HCT116 (cell line): ENCODE measurements around the gene LRRC43. TPM values are rescaled to one million over a fixed set of nuclear protein-coding genes. Genes with fewer than 3 reads are reported as not detected.

Experiments
- ATAC-seq: fragments of 200-7000 bp; cut with Tn5 transposase; 2 replicates; pipeline ENCODE4 v1.9.1; 2020; ENCODE audit warnings: mild to moderate bottlenecking, moderate library complexity
- BruUV-seq: library from RNA; stranded (reverse); fragments of 400-500 nt; replicated peaks from 2 replicates; lab custom pipeline; 2021; lab: Mats Ljungman, UMichigan
- CTCF ChIA-PET: fragments of 300-600 bp; sonication (Branson Sonifier 250); formaldehyde crosslinking; loops from one replicate; lab custom pipeline; 2021; ENCODE audit warnings: antibody characterized with exemption; lab: Charles Lee
- POLR2A ChIA-PET: fragments of 300-600, 350-600 bp; sonication (Branson Sonifier 250); formaldehyde crosslinking; loops from one replicate; lab custom pipeline; 2021; ENCODE audit warnings: antibody characterized with exemption; lab: Charles Lee
- RAD21 ChIA-PET, 2 experiments: fragments of 300-600 bp; sonication (Branson Sonifier 250); formaldehyde crosslinking; loops; one replicate each; lab custom pipeline; 2023; ENCODE audit warnings: low total read pairs in 2 of 2; ENCODE audit not compliant: uncharacterized antibody in 2 of 2, unreplicated experiment in 2 of 2, low non-redundant PET in 1 of 2; lab: Charles Lee
- DNase-seq: peaks from one replicate; pipeline ENCODE4 v3.0.0-alpha.2; 2010; ENCODE audit warnings: low read depth, low spot score
- H2AFZ ChIP-seq: fragments of 200-600 bp; shearing (Covaris generic), sonication (generic); 2 replicates; pipeline ENCODE4 v1.6.1; 2017; ENCODE audit warnings: low read depth, mixed run types, mixed read lengths, antibody characterized with exemption, low read length; ENCODE audit not compliant: poor library complexity, severe bottlenecking
- H3K27ac ChIP-seq: 2 replicates; pipeline ENCODE4 v1.5.1; 2012; ENCODE audit warnings: low read depth, low read length
- H3K27me3 ChIP-seq: fragments of 200-600 bp; sonication (generic); 2 replicates; pipeline ENCODE4 v1.6.1; 2016; ENCODE audit warnings: mixed run types, low read length, mixed read lengths; ENCODE audit not compliant: insufficient read depth
- H3K36me3 ChIP-seq, 2 experiments: fragments of 200-500 bp in 1 of 2; fragments of 200-600 bp in 1 of 2; sonication (Bioruptor generic) in 1 of 2; sonication (generic) in 1 of 2; 2 replicates each; pipeline versions ENCODE4 v1.5.1 to v1.6.1; 2014 to 2016; ENCODE audit warnings: low read length in 2 of 2, inconsistent platforms in 1 of 2, mixed read lengths in 1 of 2, mixed run types in 1 of 2; ENCODE audit not compliant: insufficient read depth in 2 of 2, control insufficient read depth in 1 of 2
- H3K4me1 ChIP-seq, 2 experiments: fragments of 200-600 bp in 1 of 2; sonication (generic) in 1 of 2; 2 replicates each; pipeline versions ENCODE4 v1.5.1 to v1.6.1; 2012 to 2017; ENCODE audit warnings: low read length in 2 of 2, inconsistent platforms in 1 of 2, mild to moderate bottlenecking in 1 of 2, mixed read lengths in 1 of 2, mixed run types in 1 of 2, moderate library complexity in 1 of 2; ENCODE audit not compliant: insufficient read depth in 2 of 2, control insufficient read depth in 1 of 2
- H3K4me2 ChIP-seq: fragments of 200-600 bp; sonication (generic); 2 replicates; pipeline ENCODE4 v1.6.1; 2017; ENCODE audit warnings: mixed run types, low read length, mixed read lengths
- H3K4me3 ChIP-seq, 2 experiments: fragments of 200-600 bp in 1 of 2; sonication (generic) in 1 of 2; replicated peaks in 1 of 2; 2 replicates each; pipeline ENCODE4 v1.5.1; 2011 to 2016; ENCODE audit warnings: low read length in 2 of 2, control low read depth in 1 of 2, low read depth in 1 of 2, mild to moderate bottlenecking in 1 of 2, mixed read lengths in 1 of 2, mixed run types in 1 of 2
- H3K79me2 ChIP-seq: fragments of 200-600 bp; sonication (generic); 2 replicates; pipeline ENCODE4 v1.6.1; 2017; ENCODE audit warnings: mild to moderate bottlenecking, mixed run types, low read length, moderate library complexity, mixed read lengths; ENCODE audit not compliant: insufficient read depth
- H3K9ac ChIP-seq: fragments of 200-600 bp; sonication (generic); 2 replicates; pipeline ENCODE4 v1.6.1; 2016; ENCODE audit warnings: low read length, mixed read lengths
- H3K9me2 ChIP-seq: fragments of 200-600 bp; sonication (generic), shearing (Covaris generic); 2 replicates; pipeline ENCODE4 v1.6.1; 2017; ENCODE audit warnings: mixed run types, mild to moderate bottlenecking, moderate library complexity; ENCODE audit not compliant: insufficient read depth
- H3K9me3 ChIP-seq, 2 experiments: fragments of 200-500 bp in 1 of 2; fragments of 200-600 bp in 1 of 2; sonication (Bioruptor generic) in 1 of 2; sonication (generic) in 1 of 2; 2 replicates each; pipeline ENCODE4 v1.6.1; 2014 to 2017; ENCODE audit warnings: low read length in 2 of 2, mixed read lengths in 2 of 2, inconsistent platforms in 1 of 2, low read depth in 1 of 2, mild to moderate bottlenecking in 1 of 2, mixed run types in 1 of 2, moderate library complexity in 1 of 2; ENCODE audit not compliant: control insufficient read depth in 1 of 2, insufficient read depth in 1 of 2
- H4K20me1 ChIP-seq: fragments of 200-600 bp; sonication (generic), shearing (Covaris generic); 2 replicates; pipeline ENCODE4 v1.6.1; 2017; ENCODE audit warnings: mixed run types, mild to moderate bottlenecking, moderate library complexity; ENCODE audit not compliant: insufficient read depth
- CBX3 ChIP-seq: IDR thresholded peaks from 2 replicates; pipeline ENCODE4 v1.6.1; 2012; ENCODE audit warnings: low read depth
- POLR2AphosphoS5 ChIP-seq: IDR thresholded peaks from 2 replicates; pipeline ENCODE4 v1.6.1; 2011; ENCODE audit warnings: mild to moderate bottlenecking, low read depth, low read length, moderate library complexity
- SIN3A ChIP-seq: IDR thresholded peaks from 2 replicates; pipeline ENCODE4 v1.6.1; 2012; ENCODE audit warnings: low read depth
- SP1 ChIP-seq: IDR thresholded peaks from 2 replicates; pipeline ENCODE4 v1.6.1; 2012; ENCODE audit warnings: low read depth
- SRF ChIP-seq: IDR thresholded peaks from 2 replicates; pipeline ENCODE4 v1.6.1; 2012; ENCODE audit warnings: low read depth
- YY1 ChIP-seq: IDR thresholded peaks from 2 replicates; pipeline ENCODE4 v1.6.1; 2011; ENCODE audit warnings: low read length, low read depth, moderate library complexity, mild to moderate bottlenecking; ENCODE audit not compliant: insufficient replicate concordance; ENCODE audit errors: extremely low read depth
- ZFX ChIP-seq: fragments of 450-650 bp; IDR thresholded peaks from 2 replicates; pipeline ENCODE4 v1.6.1; 2017
- ZNF274 ChIP-seq: fragments of 200-500 bp; sonication (Bioruptor generic); IDR thresholded peaks from 2 replicates; pipeline ENCODE4 v1.6.1; 2014; ENCODE audit warnings: mild to moderate bottlenecking, low read depth, low read length, inconsistent platforms
- intact Hi-C: fragments of 100-400 bp; cut with micrococcal nuclease; formaldehyde crosslinking; loops from 2 replicates; pipeline ENCODE4 v1.10.0; 2022
- total RNA-seq: library from RNA; stranded (reverse); gene quantifications from one replicate; pipeline ENCODE4 v1.2.1, GENCODE V29; 2021; ENCODE audit not compliant: unreplicated experiment
- TF ChIP-seq, protein P1 (sequence below): IDR thresholded peaks from 2 replicates; pipeline ENCODE4 v1.6.1; 2012; ENCODE audit warnings: low read depth

Gene LRRC43
- total RNA-seq, 1 experiment from 2014 or later, result not detected

DNA sequence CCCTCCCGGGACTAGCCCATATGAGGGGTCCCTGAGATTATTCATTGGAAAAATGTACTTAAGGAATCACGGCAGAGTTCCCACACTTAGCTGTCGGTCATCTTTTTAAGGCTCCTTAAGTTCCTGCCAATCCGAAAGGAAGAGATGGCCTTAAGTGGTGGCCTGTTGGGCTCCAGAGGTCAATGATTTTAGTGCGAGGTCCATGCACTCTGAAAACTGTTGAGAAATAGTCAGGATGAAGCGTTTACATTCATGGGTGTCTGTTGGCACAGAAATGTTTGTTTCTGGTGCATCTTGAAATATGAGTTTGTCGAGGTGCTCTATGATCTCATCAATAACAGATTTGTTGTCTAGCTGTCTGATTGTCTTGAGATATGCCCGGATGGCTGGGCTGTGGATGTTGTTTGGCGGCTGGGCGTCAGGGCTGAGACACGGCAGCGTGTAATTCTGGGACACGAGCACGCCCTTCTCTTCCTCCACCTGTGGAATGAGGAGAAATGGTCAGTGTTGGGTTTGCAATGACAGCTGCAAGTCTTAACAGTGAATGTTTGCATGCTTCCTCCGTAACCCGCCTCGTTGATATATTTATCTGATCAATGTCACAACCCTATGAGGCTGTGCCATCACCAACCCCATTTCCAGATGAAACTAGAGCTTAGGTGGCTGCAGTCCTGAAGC, 10.5 kb upstream of the LRRC43 start:
- no peaks in the 10 kb centered on the region for H3K4me1 ChIP-seq
- no peak for DNase-seq
- H3K36me3 ChIP-seq, result no peaks in the 10 kb centered on the region
- BruUV-seq, result no TSS peak
- intact Hi-C loops, result no loop called here
- POLR2A ChIA-PET, result no interaction called here
- RAD21 ChIA-PET, result no interaction called here
- H3K4me3 ChIP-seq, result no peak overlapping the region
- no peaks in the 10 kb centered on the region for H3K9me2 ChIP-seq
- no peak for ATAC-seq
- H3K79me2 ChIP-seq, result no peaks in the 10 kb centered on the region
- no peaks in the 10 kb centered on the region for H4K20me1 ChIP-seq
- CTCF ChIA-PET, result no interaction called here
- no peaks in the 10 kb centered on the region for H3K27me3 ChIP-seq
- no peak overlapping the region for H3K9ac ChIP-seq
- H3K27ac ChIP-seq, result no peak overlapping the region
- no peak overlapping the region for H2AFZ ChIP-seq
- H3K9me3 ChIP-seq, result no peaks in the 10 kb centered on the region
- H3K4me2 ChIP-seq, result no peak overlapping the region
- TF ChIP-seq, protein P1, sequence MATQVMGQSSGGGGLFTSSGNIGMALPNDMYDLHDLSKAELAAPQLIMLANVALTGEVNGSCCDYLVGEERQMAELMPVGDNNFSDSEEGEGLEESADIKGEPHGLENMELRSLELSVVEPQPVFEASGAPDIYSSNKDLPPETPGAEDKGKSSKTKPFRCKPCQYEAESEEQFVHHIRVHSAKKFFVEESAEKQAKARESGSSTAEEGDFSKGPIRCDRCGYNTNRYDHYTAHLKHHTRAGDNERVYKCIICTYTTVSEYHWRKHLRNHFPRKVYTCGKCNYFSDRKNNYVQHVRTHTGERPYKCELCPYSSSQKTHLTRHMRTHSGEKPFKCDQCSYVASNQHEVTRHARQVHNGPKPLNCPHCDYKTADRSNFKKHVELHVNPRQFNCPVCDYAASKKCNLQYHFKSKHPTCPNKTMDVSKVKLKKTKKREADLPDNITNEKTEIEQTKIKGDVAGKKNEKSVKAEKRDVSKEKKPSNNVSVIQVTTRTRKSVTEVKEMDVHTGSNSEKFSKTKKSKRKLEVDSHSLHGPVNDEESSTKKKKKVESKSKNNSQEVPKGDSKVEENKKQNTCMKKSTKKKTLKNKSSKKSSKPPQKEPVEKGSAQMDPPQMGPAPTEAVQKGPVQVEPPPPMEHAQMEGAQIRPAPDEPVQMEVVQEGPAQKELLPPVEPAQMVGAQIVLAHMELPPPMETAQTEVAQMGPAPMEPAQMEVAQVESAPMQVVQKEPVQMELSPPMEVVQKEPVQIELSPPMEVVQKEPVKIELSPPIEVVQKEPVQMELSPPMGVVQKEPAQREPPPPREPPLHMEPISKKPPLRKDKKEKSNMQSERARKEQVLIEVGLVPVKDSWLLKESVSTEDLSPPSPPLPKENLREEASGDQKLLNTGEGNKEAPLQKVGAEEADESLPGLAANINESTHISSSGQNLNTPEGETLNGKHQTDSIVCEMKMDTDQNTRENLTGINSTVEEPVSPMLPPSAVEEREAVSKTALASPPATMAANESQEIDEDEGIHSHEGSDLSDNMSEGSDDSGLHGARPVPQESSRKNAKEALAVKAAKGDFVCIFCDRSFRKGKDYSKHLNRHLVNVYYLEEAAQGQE, result no peak
- TF ChIP-seq CBX3, result no peak
- TF ChIP-seq SRF, result no peak
- TF ChIP-seq YY1, result no peak
- no peak for TF ChIP-seq SIN3A
- no peak for TF ChIP-seq ZNF274
- TF ChIP-seq ZFX, result no peak
- no peak for TF ChIP-seq SP1
- no peak for TF ChIP-seq POLR2AphosphoS5
- TF ChIP-seq, all 23 proteins: peak for 0
